SK-N-SH treated with all-trans-retinoic acid at 6 μM for 48 hours (cell line): ENCODE results near the gene POLR2C.

Experiments used
- ARNTL ChIP-seq: fragments of 450-650 bp; formaldehyde crosslinking; IDR thresholded peaks from 2 replicates; pipeline ENCODE4 v1.5.0; 2020; ENCODE audit warnings: low read depth, mild to moderate bottlenecking, moderate library complexity, borderline replicate concordance
- ESRRG ChIP-seq: fragments of 250-450 bp; sonication (Bioruptor Pico); IDR thresholded peaks from 2 replicates; pipeline ENCODE4 v1.6.1; 2021; ENCODE audit warnings: mild to moderate bottlenecking
- ZFP3 ChIP-seq: fragments of 250-450 bp; sonication (Bioruptor Pico); IDR thresholded peaks from 2 replicates; pipeline ENCODE4 v1.5.0; 2020; ENCODE audit warnings: mild to moderate bottlenecking, moderate library complexity
- ZNF565 ChIP-seq: fragments of 450-650 bp; formaldehyde crosslinking; conservative IDR thresholded peaks from 2 replicates; pipeline ENCODE4 v1.5.0; 2020; ENCODE audit warnings: low read depth, mild to moderate bottlenecking, moderate library complexity
- ZNF8 ChIP-seq: fragments of 450-650 bp; formaldehyde crosslinking; IDR thresholded peaks from 2 replicates; pipeline ENCODE4 v1.5.0; 2020; ENCODE audit warnings: mild to moderate bottlenecking, moderate library complexity
- TF ChIP-seq, protein P1 (sequence below): fragments of 250-450 bp; sonication (Bioruptor Pico); IDR thresholded peaks from 2 replicates; pipeline ENCODE4 v1.8.0; 2021; ENCODE audit warnings: low read depth, mild to moderate bottlenecking, moderate library complexity, borderline replicate concordance
- TF ChIP-seq, protein P2 (sequence below): fragments of 250-450 bp; sonication (Bioruptor Pico); IDR thresholded peaks from 2 replicates; pipeline ENCODE4 v1.8.0; 2020; ENCODE audit warnings: mild to moderate bottlenecking, moderate library complexity, borderline replicate concordance

DNA sequence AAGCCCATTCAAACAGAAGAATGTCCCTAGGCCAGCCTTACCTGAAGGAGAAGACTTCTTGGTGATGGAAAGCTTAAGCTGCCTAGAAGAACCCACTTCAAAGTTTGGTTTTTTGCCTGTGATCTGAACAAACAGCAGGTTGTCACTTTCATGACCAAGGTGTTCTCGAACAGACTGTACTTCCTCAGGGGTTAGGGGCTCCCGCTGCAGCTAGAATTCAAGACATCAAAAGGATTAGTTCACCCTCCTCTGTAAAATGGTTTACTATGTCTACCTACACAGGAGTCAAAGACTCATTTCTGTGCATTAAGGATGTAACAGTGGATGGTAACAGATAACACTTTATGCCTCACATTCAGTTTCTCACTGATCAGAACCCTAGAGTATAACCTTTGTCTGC is 28.5 kb upstream of the POLR2C start:
- TF ChIP-seq ESRRG (CRISPR knock-in tag) (no peak), ZFP3 (no peak), ZNF565 (CRISPR knock-in tag) (no peak), ZNF8 (CRISPR knock-in tag) (no peak), ARNTL (CRISPR knock-in tag) (no peak)
- TF ChIP-seq, protein P1, sequence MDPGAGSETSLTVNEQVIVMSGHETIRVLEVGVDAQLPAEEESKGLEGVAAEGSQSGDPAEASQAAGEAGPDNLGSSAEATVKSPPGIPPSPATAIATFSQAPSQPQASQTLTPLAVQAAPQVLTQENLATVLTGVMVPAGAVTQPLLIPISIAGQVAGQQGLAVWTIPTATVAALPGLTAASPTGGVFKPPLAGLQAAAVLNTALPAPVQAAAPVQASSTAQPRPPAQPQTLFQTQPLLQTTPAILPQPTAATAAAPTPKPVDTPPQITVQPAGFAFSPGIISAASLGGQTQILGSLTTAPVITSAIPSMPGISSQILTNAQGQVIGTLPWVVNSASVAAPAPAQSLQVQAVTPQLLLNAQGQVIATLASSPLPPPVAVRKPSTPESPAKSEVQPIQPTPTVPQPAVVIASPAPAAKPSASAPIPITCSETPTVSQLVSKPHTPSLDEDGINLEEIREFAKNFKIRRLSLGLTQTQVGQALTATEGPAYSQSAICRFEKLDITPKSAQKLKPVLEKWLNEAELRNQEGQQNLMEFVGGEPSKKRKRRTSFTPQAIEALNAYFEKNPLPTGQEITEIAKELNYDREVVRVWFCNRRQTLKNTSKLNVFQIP (CRISPR knock-in tag), result no peak
- TF ChIP-seq, protein P2, sequence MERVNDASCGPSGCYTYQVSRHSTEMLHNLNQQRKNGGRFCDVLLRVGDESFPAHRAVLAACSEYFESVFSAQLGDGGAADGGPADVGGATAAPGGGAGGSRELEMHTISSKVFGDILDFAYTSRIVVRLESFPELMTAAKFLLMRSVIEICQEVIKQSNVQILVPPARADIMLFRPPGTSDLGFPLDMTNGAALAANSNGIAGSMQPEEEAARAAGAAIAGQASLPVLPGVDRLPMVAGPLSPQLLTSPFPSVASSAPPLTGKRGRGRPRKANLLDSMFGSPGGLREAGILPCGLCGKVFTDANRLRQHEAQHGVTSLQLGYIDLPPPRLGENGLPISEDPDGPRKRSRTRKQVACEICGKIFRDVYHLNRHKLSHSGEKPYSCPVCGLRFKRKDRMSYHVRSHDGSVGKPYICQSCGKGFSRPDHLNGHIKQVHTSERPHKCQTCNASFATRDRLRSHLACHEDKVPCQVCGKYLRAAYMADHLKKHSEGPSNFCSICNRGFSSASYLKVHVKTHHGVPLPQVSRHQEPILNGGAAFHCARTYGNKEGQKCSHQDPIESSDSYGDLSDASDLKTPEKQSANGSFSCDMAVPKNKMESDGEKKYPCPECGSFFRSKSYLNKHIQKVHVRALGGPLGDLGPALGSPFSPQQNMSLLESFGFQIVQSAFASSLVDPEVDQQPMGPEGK (CRISPR knock-in tag), result no peak
